PC-3 (cell line): ENCODE measurements around the gene GMPR. TPM values are rescaled to one million over a fixed set of nuclear protein-coding genes. Genes with fewer than 3 reads are reported as not detected.

Experiments used
- ATAC-seq: fragments of 200-7000 bp; cut with Tn5 transposase; 2 replicates; pipeline ENCODE4 v1.9.1; 2020; ENCODE audit warnings: mild to moderate bottlenecking, moderate library complexity
- BruUV-seq: library from RNA; stranded (reverse); fragments of 400-500 nt; replicated peaks from 2 replicates; lab custom pipeline; 2021; lab: Mats Ljungman, UMichigan
- CTCF ChIA-PET: fragments of 300-600 bp; sonication (Branson Sonifier 250); formaldehyde crosslinking; loops from one replicate; lab custom pipeline; 2022; ENCODE audit warnings: antibody characterized with exemption; lab: Charles Lee
- POLR2A ChIA-PET: fragments of 300-600 bp; sonication (Branson Sonifier 250); formaldehyde crosslinking; loops from one replicate; lab custom pipeline; 2022; ENCODE audit warnings: antibody characterized with exemption; ENCODE audit not compliant: unreplicated experiment; lab: Charles Lee
- DNase-seq: peaks from one replicate; pipeline ENCODE4 v3.0.0-alpha.2; 2015
- H2AFZ ChIP-seq: fragments of 300-600 bp; sonication (generic); 2 replicates; pipeline ENCODE4 v1.6.0; 2016; ENCODE audit warnings: antibody characterized with exemption, low read length
- H3F3A ChIP-seq: fragments of 300-600 bp; sonication (generic); one replicate; pipeline ENCODE4 v1.6.0; 2017; ENCODE audit warnings: antibody characterized with exemption, low read length, control low read depth, mild to moderate bottlenecking; ENCODE audit not compliant: unreplicated experiment
- H3K27ac ChIP-seq: fragments of 300-600 bp; sonication (generic); 2 replicates; pipeline ENCODE4 v1.5.1; 2016; ENCODE audit warnings: mild to moderate bottlenecking, low read length
- H3K27me3 ChIP-seq: fragments of 300-600 bp; sonication (generic); 2 replicates; pipeline ENCODE4 v1.6.1; 2016; ENCODE audit warnings: low read length, mixed read lengths
- H3K36me3 ChIP-seq: fragments of 300-600 bp; sonication (generic); 2 replicates; pipeline ENCODE4 v1.6.1; 2016; ENCODE audit warnings: low read depth, mixed run types, low read length, mixed read lengths
- H3K4me1 ChIP-seq: fragments of 300-600 bp; sonication (generic); 2 replicates; pipeline ENCODE4 v1.5.1; 2016; ENCODE audit warnings: low read length; ENCODE audit not compliant: insufficient read depth
- H3K4me2 ChIP-seq: fragments of 300-600 bp; sonication (generic); 2 replicates; pipeline ENCODE4 v1.6.0; 2016; ENCODE audit warnings: low read length
- H3K4me3 ChIP-seq: fragments of 300-600 bp; sonication (generic); 2 replicates; pipeline ENCODE4 v1.5.1; 2016; ENCODE audit warnings: mild to moderate bottlenecking, low read length, mixed read lengths
- H3K79me2 ChIP-seq: fragments of 300-600 bp; sonication (generic); 2 replicates; pipeline ENCODE4 v1.6.1; 2017; ENCODE audit warnings: low read length, mixed read lengths
- H3K9ac ChIP-seq: fragments of 300-600 bp; sonication (generic); 2 replicates; pipeline ENCODE4 v1.6.0; 2016; ENCODE audit warnings: mild to moderate bottlenecking, low read length
- H3K9me2 ChIP-seq: fragments of 300-600 bp; sonication (generic); replicated peaks from 2 replicates; pipeline ENCODE4 v1.6.1; 2016; ENCODE audit warnings: mixed run types, low read length, mixed read lengths
- H3K9me3 ChIP-seq: fragments of 300-600 bp; sonication (generic); 2 replicates; pipeline ENCODE4 v1.6.1; 2016; ENCODE audit warnings: low read length, mixed read lengths
- H4K20me1 ChIP-seq: fragments of 300-600 bp; sonication (generic); 2 replicates; pipeline ENCODE4 v1.6.1; 2016; ENCODE audit warnings: low read length, mixed read lengths
- EZH2 ChIP-seq: fragments of 300-600 bp; sonication (generic); IDR thresholded peaks from one replicate; pipeline ENCODE4 v1.6.1; 2017; ENCODE audit warnings: antibody characterized with exemption, mild to moderate bottlenecking, low read length; ENCODE audit not compliant: unreplicated experiment
- EZH2phosphoT487 ChIP-seq: fragments of 300-600 bp; sonication (generic); IDR thresholded peaks from 2 replicates; pipeline ENCODE4 v1.6.1; 2018; ENCODE audit warnings: mild to moderate bottlenecking, antibody characterized with exemption, low read length, borderline replicate concordance
- intact Hi-C: fragments of 100-400 bp; cut with micrococcal nuclease; formaldehyde crosslinking; loops from 2 replicates; pipeline ENCODE4 v1.9.0; 2023
- total RNA-seq: library from RNA; depleted of rRNA; stranded (reverse); fragments of >200 nt; gene quantifications from 2 replicates; pipeline ENCODE4 v1.2.3, GENCODE V29; 2014
- TF ChIP-seq, protein P1 (sequence below): fragments of 300-600 bp; sonication (generic); conservative IDR thresholded peaks from 2 replicates; pipeline ENCODE4 v1.5.1; 2017; ENCODE audit warnings: antibody characterized with exemption, low read depth, mild to moderate bottlenecking, low read length

GMPR gene
- total RNA-seq, 1 experiment from 2014 or later: 5.8 TPM

DNA sequence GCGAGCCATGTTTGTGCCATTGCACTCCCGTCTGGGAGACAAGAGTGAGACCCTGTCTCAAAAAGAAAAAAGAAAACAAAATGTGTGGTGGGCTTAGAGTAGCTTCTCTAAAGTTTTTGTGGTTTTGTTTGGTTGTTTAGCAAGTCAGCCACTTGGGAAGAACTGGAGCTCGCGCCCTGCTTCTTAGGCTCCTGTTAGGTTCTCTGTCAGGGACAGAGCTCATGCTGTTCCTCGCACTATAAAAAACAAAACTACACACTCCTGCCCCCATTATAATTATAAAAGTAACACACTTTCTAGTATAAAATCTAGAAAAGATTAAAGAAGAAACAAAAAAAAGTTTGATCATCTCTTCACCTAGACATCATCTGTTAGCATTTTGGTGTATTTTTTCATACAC lies 33.0 kb downstream of the GMPR start:
- CTCF ChIA-PET: no interaction called here
- Histone ChIP-seq H3K9ac (no peak overlapping the region), H3K9me3 (no peaks in the 10 kb centered on the region), H3F3A (no peaks in the 10 kb centered on the region), H2AFZ (no peak overlapping the region), H3K36me3 (no peaks in the 10 kb centered on the region), H3K9me2 (no peaks in the 10 kb centered on the region), H3K4me2 (no peak overlapping the region), H3K79me2 (no peaks in the 10 kb centered on the region), H4K20me1 (no peaks in the 10 kb centered on the region), H3K27me3 (no peaks in the 10 kb centered on the region), H3K27ac (no peak overlapping the region), H3K4me3 (no peak overlapping the region), H3K4me1 (peaks cover 4% of the 10 kb centered on the region; the same call in 1 of the 2 replicates)
- no peak for DNase-seq
- TF ChIP-seq EZH2phosphoT487 (no peak), EZH2 (no peak)
- TF ChIP-seq, protein P1, sequence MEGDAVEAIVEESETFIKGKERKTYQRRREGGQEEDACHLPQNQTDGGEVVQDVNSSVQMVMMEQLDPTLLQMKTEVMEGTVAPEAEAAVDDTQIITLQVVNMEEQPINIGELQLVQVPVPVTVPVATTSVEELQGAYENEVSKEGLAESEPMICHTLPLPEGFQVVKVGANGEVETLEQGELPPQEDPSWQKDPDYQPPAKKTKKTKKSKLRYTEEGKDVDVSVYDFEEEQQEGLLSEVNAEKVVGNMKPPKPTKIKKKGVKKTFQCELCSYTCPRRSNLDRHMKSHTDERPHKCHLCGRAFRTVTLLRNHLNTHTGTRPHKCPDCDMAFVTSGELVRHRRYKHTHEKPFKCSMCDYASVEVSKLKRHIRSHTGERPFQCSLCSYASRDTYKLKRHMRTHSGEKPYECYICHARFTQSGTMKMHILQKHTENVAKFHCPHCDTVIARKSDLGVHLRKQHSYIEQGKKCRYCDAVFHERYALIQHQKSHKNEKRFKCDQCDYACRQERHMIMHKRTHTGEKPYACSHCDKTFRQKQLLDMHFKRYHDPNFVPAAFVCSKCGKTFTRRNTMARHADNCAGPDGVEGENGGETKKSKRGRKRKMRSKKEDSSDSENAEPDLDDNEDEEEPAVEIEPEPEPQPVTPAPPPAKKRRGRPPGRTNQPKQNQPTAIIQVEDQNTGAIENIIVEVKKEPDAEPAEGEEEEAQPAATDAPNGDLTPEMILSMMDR: no peak
- intact Hi-C loops: loop anchor here (10.0 kb wide), 2 partner anchors 47 to 137 kb away; no protein-coding TSS in a partner anchor
- no peak for ATAC-seq
- POLR2A ChIA-PET: no interaction called here
- no TSS peak for BruUV-seq

DNA sequence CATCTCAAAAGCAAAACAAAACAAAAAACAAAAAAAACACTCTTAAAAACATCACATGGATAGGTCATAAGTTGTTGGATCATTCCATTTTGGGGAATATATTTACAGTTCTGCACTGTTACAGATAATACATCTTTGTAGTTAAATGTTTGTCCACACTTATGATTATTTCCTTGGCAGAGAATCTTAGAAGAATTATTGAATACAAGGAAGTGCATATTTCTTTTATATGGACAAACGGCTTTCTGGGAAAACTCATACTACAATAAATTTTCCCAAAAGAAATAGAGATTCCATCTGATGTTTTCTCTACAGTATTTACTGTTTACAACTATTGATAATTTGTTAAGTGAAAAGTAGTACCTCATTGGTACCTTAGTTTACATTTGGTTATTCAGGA lies 33.8 kb downstream of the GMPR start:
- no peaks in the 10 kb centered on the region for H3K27me3 ChIP-seq
- peaks cover 4% of the 10 kb centered on the region; the same call in 1 of the 2 replicates for H3K4me1 ChIP-seq
- ATAC-seq (no peak), DNase-seq (no peak)
- CTCF ChIA-PET: interaction anchor here (1.2 kb wide), 1 partner anchor 43 kb away, joined by 3 read pairs; no protein-coding TSS in a partner anchor
- BruUV-seq: no TSS peak
- H3K4me2 ChIP-seq: no peak overlapping the region
- H2AFZ ChIP-seq: no peak overlapping the region
- no peaks in the 10 kb centered on the region for H3K79me2 ChIP-seq
- H3K36me3 ChIP-seq: no peaks in the 10 kb centered on the region
- no peak overlapping the region for H3K9ac ChIP-seq
- no peaks in the 10 kb centered on the region for H3K9me3 ChIP-seq
- H3K4me3 ChIP-seq: no peak overlapping the region
- no peaks in the 10 kb centered on the region for H3F3A ChIP-seq
- H4K20me1 ChIP-seq: no peaks in the 10 kb centered on the region
- intact Hi-C loops: loop anchor here (10.0 kb wide), 2 partner anchors 47 to 137 kb away; no protein-coding TSS in a partner anchor
- TF ChIP-seq EZH2phosphoT487: no peak
- TF ChIP-seq EZH2: no peak
- TF ChIP-seq, protein P1: no peak
- no peak overlapping the region for H3K27ac ChIP-seq
- POLR2A ChIA-PET: no interaction called here
- H3K9me2 ChIP-seq: no peaks in the 10 kb centered on the region

DNA sequence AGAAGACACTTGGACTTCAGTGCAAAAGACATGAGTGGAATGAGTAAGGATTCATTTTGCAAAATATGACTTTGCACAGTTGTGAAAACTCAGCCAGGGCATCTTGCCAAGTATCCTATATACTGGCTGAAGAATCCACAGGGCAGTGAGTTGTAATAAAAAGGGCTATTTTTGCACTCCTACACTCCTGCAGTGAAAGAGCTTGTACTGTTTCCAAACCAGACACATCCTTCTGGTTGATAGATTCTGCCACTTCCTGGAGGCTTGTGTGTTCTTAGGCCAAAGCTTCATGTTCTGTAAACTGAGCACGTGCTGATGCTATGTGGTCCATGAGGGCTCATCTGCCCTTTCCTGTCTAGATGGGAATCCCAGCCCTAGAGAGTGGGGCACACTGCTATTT lies 34.9 kb downstream of the GMPR start:
- Histone ChIP-seq H2AFZ (no peak overlapping the region), H3K9me3 (no peaks in the 10 kb centered on the region), H3K79me2 (no peaks in the 10 kb centered on the region), H3K4me3 (no peak overlapping the region), H3K9me2 (no peaks in the 10 kb centered on the region), H3K27ac (no peak overlapping the region), H3F3A (no peaks in the 10 kb centered on the region), H3K27me3 (no peaks in the 10 kb centered on the region), H3K36me3 (no peaks in the 10 kb centered on the region), H3K9ac (no peak overlapping the region), H3K4me2 (no peak overlapping the region), H3K4me1 (peaks cover 13% of the 10 kb centered on the region), H4K20me1 (no peaks in the 10 kb centered on the region)
- peak; percentile 11 for DNase-seq
- ChIA-PET POLR2A (no interaction called here), CTCF (interaction anchor here (1.2 kb wide), 1 partner anchor 44 kb away, joined by 3 read pairs; no protein-coding TSS in a partner anchor)
- intact Hi-C loops: loop anchor here (10.0 kb wide), 2 partner anchors 48 to 138 kb away; no protein-coding TSS in a partner anchor
- TF ChIP-seq EZH2phosphoT487: no peak
- no peak for TF ChIP-seq EZH2
- TF ChIP-seq, protein P1: no peak
- ATAC-seq: no peak
- no TSS peak for BruUV-seq
